HG03280 (cell line): ENCODE results near the gene SFXN2.
"Not testable (repeated sequence)": the region's sequence is repeated elsewhere in the genome, so short reads cannot be mapped to it uniquely, and the experiment has no call there.

Experiments
- ATAC-seq: cut with Tn5 transposase; IDR thresholded peaks from one replicate; pipeline ENCODE4 v1.9.1; 2021; ENCODE audit warnings: mild to moderate bottlenecking, moderate library complexity; ENCODE audit not compliant: unreplicated experiment

Gene SFXN2

GRCh38 chr10:102752266-102752930 is 38.0 kb downstream of the SFXN2 start:
- ATAC-seq, result no peak

GRCh38 chr10:102752934-102753664 is 38.7 kb downstream of the SFXN2 start:
- ATAC-seq, result no peak

DNA sequence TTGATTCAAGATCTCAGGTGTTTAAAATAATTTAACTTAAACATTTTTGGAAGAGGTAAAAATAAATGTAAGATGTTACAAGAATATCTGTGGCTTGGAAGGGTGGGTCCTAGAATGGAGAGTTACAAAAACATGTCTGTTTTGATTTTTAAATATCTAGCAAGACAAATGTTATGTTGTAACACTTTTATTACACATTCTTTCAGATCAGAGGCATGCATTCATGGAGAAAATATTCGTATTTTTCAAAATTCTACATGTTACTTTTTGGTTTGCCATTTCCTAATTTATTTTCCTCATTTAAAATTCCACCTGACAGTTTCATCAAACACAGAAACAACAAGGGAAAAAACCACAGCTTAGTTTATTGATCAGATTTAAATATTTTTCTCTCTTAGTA is 39.3 kb downstream of the SFXN2 start:
- ATAC-seq, result no peak

GRCh38 chr10:102757323-102757722 is 42.9 kb downstream of the SFXN2 start:
- no peak for ATAC-seq

DNA sequence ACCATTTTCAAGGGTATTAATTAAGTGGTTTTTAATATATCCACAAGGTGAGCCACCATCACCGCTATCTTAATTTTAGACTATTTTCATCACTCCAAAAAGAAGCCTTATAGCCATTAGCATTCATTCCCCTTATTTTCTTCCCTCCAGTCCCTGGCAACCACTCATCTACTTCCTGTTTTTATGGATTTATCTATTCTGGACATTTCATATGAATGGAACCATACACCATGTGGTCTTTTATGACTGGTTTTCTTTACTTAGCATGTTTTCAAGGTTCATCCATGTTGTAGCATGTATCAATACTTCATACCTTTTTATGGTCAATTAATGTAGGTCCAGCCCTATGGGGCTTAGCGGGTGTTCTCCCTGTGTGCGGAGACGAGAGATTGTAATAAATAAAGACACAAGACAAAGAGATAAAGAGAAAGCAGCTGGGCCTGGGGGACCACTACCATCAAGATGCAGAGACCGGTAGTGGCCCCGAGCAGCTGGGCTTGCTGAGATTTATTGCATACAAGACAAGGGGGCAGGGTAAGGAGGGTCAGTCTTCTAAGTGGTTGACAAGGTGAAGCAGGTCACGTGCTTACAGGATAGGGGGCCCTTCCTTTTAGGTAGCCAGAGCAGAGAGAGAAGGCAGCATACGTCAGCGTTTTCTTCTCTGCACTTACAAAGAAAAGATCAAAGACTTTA is 44.0 kb downstream of the SFXN2 start:
- no peak for ATAC-seq

- not testable (repeated sequence) for ATAC-seq
Measured at GRCh38 chr10:102758933-102759262, 44.5 kb downstream of the SFXN2 start.

GRCh38 chr10:102759497-102760210 is 45.2 kb downstream of the SFXN2 start:
- no peak for ATAC-seq

- ATAC-seq, result no peak
Measured at GRCh38 chr10:102761981-102762380, 47.5 kb downstream of the SFXN2 start.

DNA sequence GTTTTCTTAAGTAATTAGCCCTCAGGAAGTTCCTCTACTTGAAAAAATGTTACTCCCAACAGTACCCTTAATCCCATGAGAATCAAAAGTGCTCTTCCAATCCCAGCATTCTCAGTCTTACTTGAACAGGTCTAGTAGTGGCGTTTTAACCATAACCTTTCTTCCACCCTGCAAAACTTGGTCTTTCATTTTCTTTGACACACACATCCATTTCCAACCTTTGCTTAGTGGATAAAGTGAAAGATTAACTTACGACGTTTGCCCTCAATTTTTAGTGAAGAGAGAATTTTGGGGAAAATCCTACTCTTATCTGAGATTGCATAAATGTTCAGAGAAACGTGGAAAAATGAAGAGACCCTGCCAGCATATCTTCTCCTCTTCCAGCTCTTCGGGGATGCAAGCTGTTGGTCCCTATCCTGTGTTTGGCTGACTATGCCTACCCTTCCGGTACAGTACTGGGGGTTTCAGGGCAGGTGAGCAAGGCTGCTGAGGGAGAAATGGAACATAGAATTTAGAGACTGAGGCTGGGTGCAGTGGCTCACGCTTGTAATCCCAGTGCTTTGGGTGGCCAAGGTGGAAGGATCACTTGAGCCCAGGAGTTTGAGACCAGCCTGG is 48.1 kb downstream of the SFXN2 start:
- ATAC-seq, result no peak

- no peak for ATAC-seq
Measured at GRCh38 chr10:102763037-102763607, 48.7 kb downstream of the SFXN2 start.

- ATAC-seq, result no peak
Measured at GRCh38 chr10:102764470-102765161, 50.2 kb downstream of the SFXN2 start.

DNA sequence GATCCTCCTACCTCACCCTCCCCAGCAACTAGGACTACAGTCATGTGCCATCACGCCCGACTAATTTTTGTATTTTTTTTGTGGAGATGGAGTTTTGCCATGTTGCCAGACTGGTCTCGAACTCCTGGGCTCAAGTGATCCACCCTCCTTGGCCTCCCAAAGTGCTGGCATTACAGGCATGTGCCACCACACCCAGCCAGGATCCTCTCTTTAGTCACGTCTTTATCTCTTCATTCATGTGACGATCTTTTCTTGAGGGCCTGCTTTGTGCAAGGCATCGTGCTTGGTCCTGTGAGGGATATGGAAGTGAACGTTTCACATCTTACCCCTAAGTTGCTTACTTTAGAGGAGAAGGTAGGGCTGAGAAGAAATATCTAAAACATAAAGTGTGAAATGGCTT is 50.9 kb downstream of the SFXN2 start:
- no peak for ATAC-seq

DNA sequence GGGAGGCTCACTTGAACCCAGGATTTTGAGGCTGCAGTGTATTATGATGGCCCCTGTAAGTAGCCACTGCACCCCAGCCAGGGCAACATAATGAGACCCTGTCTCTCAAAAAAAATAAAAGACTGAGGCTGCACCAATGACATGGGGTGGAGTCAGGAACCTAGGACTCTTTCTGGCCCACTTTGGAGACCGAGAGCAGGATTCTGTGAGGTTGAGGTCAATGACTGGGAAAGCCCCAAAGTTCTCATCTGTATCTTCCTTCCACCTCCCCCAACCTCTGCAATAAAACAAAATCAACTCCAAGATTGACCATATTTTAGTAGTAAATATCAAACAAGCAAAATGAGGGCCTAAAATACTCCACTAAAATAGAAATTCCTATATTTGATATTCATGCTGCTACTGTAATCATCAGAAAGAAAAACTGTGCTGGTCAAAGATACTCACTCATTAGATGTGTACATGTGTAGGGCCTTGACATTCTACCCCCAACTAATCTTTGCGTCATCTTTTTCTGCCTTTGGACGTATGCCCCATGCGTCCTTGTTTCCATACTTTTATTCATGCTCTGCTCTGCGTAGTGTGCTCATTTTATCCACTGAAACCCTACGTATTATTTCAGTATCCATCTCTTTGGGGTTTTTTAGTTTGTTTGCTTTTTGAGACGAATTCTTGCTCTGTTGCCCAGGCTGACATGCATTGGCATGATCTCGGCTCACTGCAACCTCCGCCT is 53.2 kb downstream of the SFXN2 start:
- no peak for ATAC-seq

GRCh38 chr10:102769375-102770107 is 55.1 kb downstream of the SFXN2 start:
- ATAC-seq, result no peak

DNA sequence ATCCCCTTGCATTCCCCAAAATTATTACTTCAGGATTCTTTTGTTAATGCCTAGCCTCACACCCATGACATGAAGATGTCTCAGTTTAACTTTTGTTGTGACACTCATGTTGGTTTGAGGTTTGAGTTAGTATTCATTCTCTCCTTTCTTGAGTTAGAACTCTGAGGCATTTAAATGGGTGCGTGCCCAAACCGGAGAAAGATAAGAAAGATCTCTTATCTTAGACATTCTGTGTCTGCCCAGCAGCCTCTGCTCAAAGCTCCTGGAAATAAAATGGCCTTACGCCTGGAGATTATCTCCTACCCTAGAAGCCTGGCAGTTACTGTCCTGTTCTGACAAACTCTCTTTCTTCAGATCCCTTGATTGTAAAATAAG is 55.7 kb downstream of the SFXN2 start:
- no peak for ATAC-seq

- no peak for ATAC-seq
Measured at GRCh38 chr10:102770792-102771191, 56.4 kb downstream of the SFXN2 start.

DNA sequence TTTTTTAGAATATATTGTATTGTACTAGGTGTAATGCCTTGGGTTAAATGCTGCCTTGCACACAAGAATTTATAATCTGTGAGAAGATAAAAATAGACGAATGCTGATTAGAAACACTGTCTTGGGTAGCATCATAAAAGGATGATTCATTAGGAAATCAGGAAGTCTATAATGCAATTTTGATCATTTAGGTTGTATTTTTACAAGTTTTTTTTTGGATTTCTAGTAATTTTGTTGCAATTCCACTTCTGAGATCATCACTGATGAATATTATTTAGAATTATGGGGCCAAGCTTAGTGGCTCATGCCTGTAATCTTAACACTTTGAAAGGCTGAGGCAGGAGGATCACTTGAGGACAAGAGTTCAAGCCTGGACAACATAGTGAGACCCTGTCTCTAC is 58.9 kb downstream of the SFXN2 start:
- no peak for ATAC-seq

GRCh38 chr10:102773986-102774385 is 59.5 kb downstream of the SFXN2 start:
- ATAC-seq, result no peak
